Colonic mucosa (tissue), 4 donors: ENCODE data around the gene RNF223. TPM values are rescaled to one million over a fixed set of nuclear protein-coding genes. Genes with fewer than 3 reads are reported as not detected.
A peak's percentile ranks its signal among the peaks of the same experiment; 100 is the strongest.

Experiments used
- DNase-seq: peaks from one replicate; pipeline ENCODE4 v3.0.0-alpha.2; 2020
- H3K27ac ChIP-seq: fragments of 200-600 bp; one replicate; pipeline ENCODE4 v1.8.0; 2021
- H3K27me3 ChIP-seq: fragments of 200-600 bp; one replicate; pipeline ENCODE4 v1.8.0; 2021
- H3K36me3 ChIP-seq: fragments of 200-600 bp; one replicate; pipeline ENCODE4 v1.8.0; 2021
- H3K4me1 ChIP-seq: fragments of 200-600 bp; one replicate; pipeline ENCODE4 v1.8.0; 2021; ENCODE audit warnings: mild to moderate bottlenecking
- H3K4me3 ChIP-seq: fragments of 200-600 bp; one replicate; pipeline ENCODE4 v1.8.0; 2021
- H3K9ac ChIP-seq, 2 donors: one replicate each; pipeline ENCODE4 v1.7.0; 2013; ENCODE audit warnings: control low read depth in 2 of 2, low read depth in 2 of 2, low read length in 2 of 2
- H3K9me3 ChIP-seq: fragments of 200-600 bp; one replicate; pipeline ENCODE4 v1.8.0; 2021
- CTCF ChIP-seq: fragments of 200-600 bp; IDR thresholded peaks from one replicate; pipeline ENCODE4 v1.8.0; 2022; ENCODE audit warnings: antibody characterized with exemption, mild to moderate bottlenecking
- intact Hi-C: fragments of 100-400 bp; cut with DNase I; formaldehyde crosslinking; loops from one replicate; pipeline ENCODE4 v1.14.1; 2022
- total RNA-seq, 2 donors: library from RNA; stranded (reverse); fragmentation: NEBNext Ultra II Directional in 1 of 2; extraction: Animal tissue kit (Norgen Biotek cat#: 25700) in 1 of 2; gene quantifications; one replicate each; pipeline ENCODE4 v1.2.1, GENCODE V29; 2021
- donor health status: healthy.
- donor health status: DM: no; HTN: no; CAD: no.
- donor health status: DM: no; HTN: no; CAD: no.

Gene RNF223
- total RNA-seq, 2 donors from 2014 or later, result 5.1 to 5.7 TPM

GRCh38 chr1:1065265-1065939 lies 8.7 kb downstream of the RNF223 start:
- H3K9ac ChIP-seq, result no peak overlapping the region
- H3K4me1 ChIP-seq, result peaks cover 8% of the 10 kb centered on the region
- no peak overlapping the region for H3K27ac ChIP-seq
- DNase-seq, result no peak
- no peaks in the 10 kb centered on the region for H3K9me3 ChIP-seq
- intact Hi-C loops, result no loop called here
- H3K4me3 ChIP-seq, result no peak overlapping the region
- H3K27me3 ChIP-seq, result peaks cover 31% of the 10 kb centered on the region
- H3K36me3 ChIP-seq, result no peaks in the 10 kb centered on the region
- TF ChIP-seq CTCF, result no peak

- Histone ChIP-seq H3K36me3 (no peaks in the 10 kb centered on the region), H3K27ac (no peak overlapping the region), H3K27me3 (peaks cover 43% of the 10 kb centered on the region), H3K4me3 (no peak overlapping the region), H3K4me1 (peaks cover 14% of the 10 kb centered on the region), H3K9ac (no peak overlapping the region), H3K9me3 (no peaks in the 10 kb centered on the region)
- TF ChIP-seq CTCF, result peak; percentile 94
- intact Hi-C loops, result loop anchor here (5.0 kb wide), 1 partner anchor 82 kb away; the partner anchor contains the start of gene PERM1
- peak; percentile 73 for DNase-seq
These were observed 9.9 kb downstream of the RNF223 start for GRCh38 chr1:1063945-1064831.

GRCh38 chr1:1063261-1063944 lies 10.7 kb downstream of the RNF223 start:
- intact Hi-C loops, result loop anchor here (5.0 kb wide), 1 partner anchor 81 kb away; the partner anchor contains the start of gene PERM1
- peaks cover 20% of the 10 kb centered on the region for H3K4me1 ChIP-seq
- H3K27me3 ChIP-seq, result peaks cover 51% of the 10 kb centered on the region

GRCh38 chr1:1062348-1063163 lies 11.6 kb downstream of the RNF223 start:
- H3K9me3 ChIP-seq, result no peaks in the 10 kb centered on the region
- no peaks in the 10 kb centered on the region for H3K36me3 ChIP-seq
- H3K9ac ChIP-seq, result no peak overlapping the region
- no peak overlapping the region for H3K4me3 ChIP-seq
- peaks cover 57% of the 10 kb centered on the region for H3K27me3 ChIP-seq
- no peak for DNase-seq
- no peak for TF ChIP-seq CTCF
- H3K4me1 ChIP-seq, result peaks cover 20% of the 10 kb centered on the region
- H3K27ac ChIP-seq, result no peak overlapping the region
- intact Hi-C loops, result loop anchor here (5.0 kb wide), 1 partner anchor 80 kb away; the partner anchor contains the start of gene PERM1

More at GRCh38 chr1:1063261-1063944, 10.7 kb downstream of the RNF223 start:
- Histone ChIP-seq H3K4me3 (no peak overlapping the region), H3K27ac (no peak overlapping the region), H3K9me3 (no peaks in the 10 kb centered on the region), H3K36me3 (no peaks in the 10 kb centered on the region), H3K9ac (no peak overlapping the region)
- no peak for TF ChIP-seq CTCF
- no peak for DNase-seq
